ENCODE measurements around the gene FUBP3. TPM values are rescaled to one million over a fixed set of nuclear protein-coding genes. Genes with fewer than 3 reads are reported as not detected.

FUBP3 gene
- total RNA-seq, 1 experiment from 2014 or later, result 78.6 TPM

GRCh38 chr9:130555061-130555460 is 24.3 kb upstream of the FUBP3 start:
- TF ChIP-seq, protein P1, sequence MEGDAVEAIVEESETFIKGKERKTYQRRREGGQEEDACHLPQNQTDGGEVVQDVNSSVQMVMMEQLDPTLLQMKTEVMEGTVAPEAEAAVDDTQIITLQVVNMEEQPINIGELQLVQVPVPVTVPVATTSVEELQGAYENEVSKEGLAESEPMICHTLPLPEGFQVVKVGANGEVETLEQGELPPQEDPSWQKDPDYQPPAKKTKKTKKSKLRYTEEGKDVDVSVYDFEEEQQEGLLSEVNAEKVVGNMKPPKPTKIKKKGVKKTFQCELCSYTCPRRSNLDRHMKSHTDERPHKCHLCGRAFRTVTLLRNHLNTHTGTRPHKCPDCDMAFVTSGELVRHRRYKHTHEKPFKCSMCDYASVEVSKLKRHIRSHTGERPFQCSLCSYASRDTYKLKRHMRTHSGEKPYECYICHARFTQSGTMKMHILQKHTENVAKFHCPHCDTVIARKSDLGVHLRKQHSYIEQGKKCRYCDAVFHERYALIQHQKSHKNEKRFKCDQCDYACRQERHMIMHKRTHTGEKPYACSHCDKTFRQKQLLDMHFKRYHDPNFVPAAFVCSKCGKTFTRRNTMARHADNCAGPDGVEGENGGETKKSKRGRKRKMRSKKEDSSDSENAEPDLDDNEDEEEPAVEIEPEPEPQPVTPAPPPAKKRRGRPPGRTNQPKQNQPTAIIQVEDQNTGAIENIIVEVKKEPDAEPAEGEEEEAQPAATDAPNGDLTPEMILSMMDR (conservative IDR thresholded peaks at IDR 0.05), result no peak
- H3K27ac Mint-ChIP-seq, result no peak overlapping the region

More at GRCh38 chr9:130555061-130555460, 24.3 kb upstream of the FUBP3 start:
- Histone ChIP-seq H3K23me2 (ENCODE audit: insufficient read length, low read depth, low read length, poor library complexity, severe bottlenecking) (no peaks in the 10 kb centered on the region), H4K8ac (replicated peaks; ENCODE audit: insufficient read length, low read depth, low read length) (no peak overlapping the region), H3K56ac (ENCODE audit: insufficient read length, low read depth, low read length) (no peak overlapping the region), H4K20me1 (ENCODE audit: control insufficient read depth, insufficient read depth, insufficient read length) (no peaks in the 10 kb centered on the region), H2AFZ (ENCODE audit: low read length) (no peak overlapping the region), H3T11ph (ENCODE audit: low read length) (no peak overlapping the region), H2BK15ac (ENCODE audit: low read depth, low read length) (no peak overlapping the region), H3K23ac (ENCODE audit: insufficient read length, low read depth, low read length) (no peak overlapping the region), H4K5ac (ENCODE audit: insufficient read length, low read depth, low read length) (no peak overlapping the region), H3K27ac (ENCODE audit: insufficient read length, low read depth, low read length) (no peak overlapping the region), H3K4ac (ENCODE audit: low read depth, low read length) (no peak overlapping the region), H4K91ac (ENCODE audit: insufficient read length, low read depth, low read length) (no peak overlapping the region), H3K9ac (ENCODE audit: extremely low read depth, insufficient read length, low read length) (no peak overlapping the region), H3K14ac (ENCODE audit: insufficient read depth, low read length) (no peak overlapping the region), H2BK20ac (ENCODE audit: low read depth, low read length, poor library complexity, severe bottlenecking) (no peak overlapping the region), H2BK12ac (ENCODE audit: insufficient read length, low read depth, low read length) (no peak overlapping the region), H3K9me3 (ENCODE audit: control insufficient read depth, low read depth, low read length) (no peaks in the 10 kb centered on the region), H3K79me1 (ENCODE audit: insufficient read depth, low read depth, low read length, poor library complexity, severe bottlenecking) (no peaks in the 10 kb centered on the region), H3K4me2 (ENCODE audit: insufficient read depth, insufficient read length, low read length) (no peak overlapping the region), H3K18ac (ENCODE audit: insufficient read length, low read depth, low read length) (no peak overlapping the region), H3K79me2 (ENCODE audit: insufficient read depth, low read length) (no peaks in the 10 kb centered on the region), H2BK5ac (ENCODE audit: insufficient read length, low read length) (no peak overlapping the region), H2BK120ac (ENCODE audit: low read depth, low read length, poor library complexity, severe bottlenecking) (no peak overlapping the region), H2AK5ac (ENCODE audit: insufficient read length, low read length) (no peak overlapping the region), H3K4me1 (ENCODE audit: insufficient read depth, low read length) (no peaks in the 10 kb centered on the region), H3K27me3 (ENCODE audit: insufficient read depth, low read length) (no peaks in the 10 kb centered on the region)
- Mint-ChIP-seq H3K4me3 (no peak overlapping the region), H3K36me3 (ENCODE audit: insufficient read depth in 1 of 3, low read depth in 3 of 3) (peaks cover 0 to 1% (median 0%) of the 10 kb centered on the region in 3 experiments; a peak in 1 of 7 replicates), H3K27me3 (ENCODE audit: low read depth) (peaks cover 2% of the 10 kb centered on the region), H3K9me3 (peaks cover 4% of the 10 kb centered on the region in 2 experiments; a peak in 3 of 5 replicates), H3K4me1 (peaks cover 9 to 11% of the 10 kb centered on the region in 2 experiments)
- no CpG with 5 or more reads among the region's 6 CpGs for WGBS (ENCODE audit: extremely low coverage, insufficient read length, low lambda C conversion rate)
- no peak for DNase-seq

Measured in H9 (cell line).